Head of caudate nucleus (tissue), 42 donors: ENCODE results near the gene ZFYVE27.
"Not testable (repeated sequence)": the region's sequence is repeated elsewhere in the genome, so short reads cannot be mapped to it uniquely, and the experiment has no call there.

Source experiments
- DNase-seq, 42 donors: peaks; one replicate each; pipeline versions ENCODE4 v3.0.0 to v3.0.0-alpha.2; 2020 to 2021; ENCODE audit warnings: mixed read lengths in 7 of 42
- intact Hi-C: fragments of 100-400 bp; cut with DNase I; formaldehyde crosslinking; loops from one replicate; pipeline ENCODE4 v1.15.0; 2022

Gene ZFYVE27, protein sequence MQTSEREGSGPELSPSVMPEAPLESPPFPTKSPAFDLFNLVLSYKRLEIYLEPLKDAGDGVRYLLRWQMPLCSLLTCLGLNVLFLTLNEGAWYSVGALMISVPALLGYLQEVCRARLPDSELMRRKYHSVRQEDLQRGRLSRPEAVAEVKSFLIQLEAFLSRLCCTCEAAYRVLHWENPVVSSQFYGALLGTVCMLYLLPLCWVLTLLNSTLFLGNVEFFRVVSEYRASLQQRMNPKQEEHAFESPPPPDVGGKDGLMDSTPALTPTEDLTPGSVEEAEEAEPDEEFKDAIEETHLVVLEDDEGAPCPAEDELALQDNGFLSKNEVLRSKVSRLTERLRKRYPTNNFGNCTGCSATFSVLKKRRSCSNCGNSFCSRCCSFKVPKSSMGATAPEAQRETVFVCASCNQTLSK

DNA sequence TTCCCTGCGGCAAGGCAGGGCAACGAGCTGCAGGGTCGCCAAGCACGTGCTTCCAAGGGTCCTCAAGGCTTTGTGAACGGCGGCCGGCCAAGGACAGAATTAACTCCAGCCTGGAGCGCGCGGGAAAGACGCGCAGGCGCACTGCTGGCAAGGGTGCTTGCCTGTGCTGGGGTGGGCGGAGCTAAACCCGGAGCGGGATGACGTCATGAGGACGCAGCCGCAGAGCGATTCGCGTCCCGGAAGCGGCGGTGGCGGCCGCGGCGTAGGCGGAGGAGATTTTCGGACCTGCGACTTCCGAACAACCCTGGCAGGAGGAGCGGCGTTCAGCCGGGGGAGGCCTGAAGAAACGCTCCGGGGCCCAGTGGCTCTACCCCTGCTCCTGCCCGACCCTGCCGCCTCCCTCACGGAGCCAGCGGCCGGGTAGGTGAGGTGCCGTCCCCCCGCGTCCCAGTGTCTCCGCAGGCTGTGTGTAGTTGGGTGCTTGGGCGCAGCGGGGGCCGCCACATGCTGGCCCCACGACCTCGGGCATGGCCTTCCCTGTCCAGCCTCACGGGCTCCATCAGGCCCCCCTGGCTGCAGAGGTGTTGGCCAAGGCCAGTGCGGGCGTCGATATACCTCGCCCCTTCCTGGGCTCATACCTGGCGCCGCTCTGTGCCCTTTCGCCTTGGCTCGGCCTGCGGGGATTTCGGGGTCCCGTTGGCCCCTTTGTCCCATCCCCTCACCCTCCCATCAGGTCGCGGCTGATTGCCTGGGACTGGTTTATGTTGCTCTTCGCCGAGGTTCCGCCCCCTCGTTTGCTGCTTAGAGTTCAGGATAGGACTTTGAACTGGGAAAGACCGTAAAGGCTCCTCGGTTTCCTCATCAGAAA lies at the start of gene ZFYVE27:
Gene ZFYVE27, plus strand, starts transcription at position 227 of the 868 bp plus-strand sequence. CDS start 1,350 bp downstream, outside the sequence.
- intact Hi-C loops: loop anchor here (10.0 kb wide), 1 partner anchor 52 kb away; the partner anchor contains the start of gene AVPI1
- peak; percentile 88 to 98 (median 95) for DNase-seq

- intact Hi-C loops: loop anchor here (10.0 kb wide), 1 partner anchor 47 kb away; the partner anchor contains the start of gene ZFYVE27
- DNase-seq: no peak
Observed at GRCh38 chr10:97687785-97688781, 48.8 kb upstream of the ZFYVE27 start.

- DNase-seq: no peak
- intact Hi-C loops: loop anchor here (10.0 kb wide), 1 partner anchor 45 kb away; the partner anchor contains the start of gene ZFYVE27
Observed at GRCh38 chr10:97689559-97690020, 47.3 kb upstream of the ZFYVE27 start.

DNA sequence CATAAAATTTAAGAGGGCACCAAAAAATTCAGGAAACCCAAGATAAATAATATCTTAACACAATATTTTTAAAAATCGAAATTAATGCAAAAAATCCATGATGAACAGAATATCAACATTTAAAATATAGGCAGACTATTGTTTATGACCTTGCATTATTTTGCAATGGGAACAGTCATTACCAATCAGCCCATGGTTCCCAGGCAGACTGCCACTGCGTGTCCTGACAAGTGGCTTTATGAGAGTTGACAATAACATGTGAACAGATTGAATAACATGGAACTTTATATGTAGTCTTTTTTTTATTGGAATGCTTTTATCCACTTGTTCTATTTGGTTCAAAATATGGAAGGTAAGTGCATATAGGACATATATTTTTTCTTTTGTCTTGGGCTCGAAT lies 46.8 kb upstream of the ZFYVE27 start:
- no peak for DNase-seq
- intact Hi-C loops: no loop called here

GRCh38 chr10:97698072-97698655 lies 38.8 kb upstream of the ZFYVE27 start:
- intact Hi-C loops, DNase-seq: not testable (repeated sequence)

DNA sequence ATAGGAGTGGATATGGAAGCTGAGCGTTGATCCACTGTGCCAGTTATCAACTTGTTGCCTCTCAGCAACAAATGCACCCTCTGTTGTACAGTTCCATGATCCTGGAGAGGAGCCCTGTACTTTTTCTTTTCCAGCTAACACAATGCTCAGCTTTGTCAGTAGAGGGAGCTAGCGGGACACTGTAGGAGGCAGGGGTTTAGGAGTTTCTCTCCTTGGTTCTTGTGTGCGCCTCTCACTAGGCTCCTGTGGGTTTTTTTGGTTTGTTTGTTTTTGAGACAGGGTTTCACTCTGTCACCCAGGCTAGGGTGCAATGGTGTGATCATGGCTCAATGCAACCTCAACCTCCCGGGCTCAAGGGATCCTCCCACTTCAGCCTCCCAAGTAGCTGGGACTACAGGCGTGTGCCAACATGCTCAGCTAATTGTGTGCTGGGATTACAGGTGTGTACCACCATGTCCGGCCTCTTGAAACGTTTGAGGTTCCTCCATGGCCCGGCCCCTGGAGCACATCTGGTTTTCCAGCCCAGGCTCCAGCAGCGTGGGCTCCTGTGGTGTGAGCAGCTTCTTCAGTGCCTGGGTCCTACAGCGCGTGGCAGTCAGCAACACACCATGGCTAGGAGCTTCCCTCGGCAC lies 35.4 kb upstream of the ZFYVE27 start:
- DNase-seq: peak in 33 of 42 donors; percentile 33 to 87 (median 68)
- intact Hi-C loops: no loop called here

DNA sequence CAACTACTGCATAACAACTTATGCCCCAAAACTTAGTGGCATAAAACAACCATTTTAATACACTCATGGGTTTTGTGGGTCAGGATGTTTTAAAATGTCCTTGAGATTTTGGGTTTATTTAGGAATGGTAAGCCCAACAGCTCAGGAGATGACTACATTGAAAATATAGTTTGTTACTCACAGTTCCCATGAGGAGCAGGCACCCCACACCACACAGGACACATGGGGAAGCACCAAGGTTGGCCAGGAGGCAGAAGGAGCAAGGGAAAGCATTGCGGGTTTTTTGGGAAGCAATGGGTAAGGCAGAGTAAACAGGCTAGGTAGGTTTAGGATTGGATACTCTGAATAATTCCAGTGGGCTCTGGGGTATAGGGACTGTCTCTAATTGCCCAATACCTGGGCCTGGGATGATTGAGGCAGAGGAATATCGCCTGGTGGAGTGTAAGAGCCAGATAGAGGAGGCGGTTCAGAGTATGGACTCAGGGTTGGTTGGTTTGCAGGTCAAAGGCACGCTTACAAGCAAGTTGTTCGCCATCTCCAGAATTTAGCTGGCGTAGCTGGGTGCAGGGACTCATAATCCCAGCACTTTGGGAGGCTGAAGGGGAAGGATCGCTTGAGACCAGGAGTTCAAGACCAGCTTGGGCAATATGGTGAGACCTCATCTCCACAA lies 33.4 kb upstream of the ZFYVE27 start:
- intact Hi-C loops: no loop called here
- no peak for DNase-seq

GRCh38 chr10:97704341-97704740 lies 32.6 kb upstream of the ZFYVE27 start:
- no peak for DNase-seq
- intact Hi-C loops: no loop called here

GRCh38 chr10:97705006-97705670 lies 31.8 kb upstream of the ZFYVE27 start:
- DNase-seq: no peak
- intact Hi-C loops: no loop called here

DNA sequence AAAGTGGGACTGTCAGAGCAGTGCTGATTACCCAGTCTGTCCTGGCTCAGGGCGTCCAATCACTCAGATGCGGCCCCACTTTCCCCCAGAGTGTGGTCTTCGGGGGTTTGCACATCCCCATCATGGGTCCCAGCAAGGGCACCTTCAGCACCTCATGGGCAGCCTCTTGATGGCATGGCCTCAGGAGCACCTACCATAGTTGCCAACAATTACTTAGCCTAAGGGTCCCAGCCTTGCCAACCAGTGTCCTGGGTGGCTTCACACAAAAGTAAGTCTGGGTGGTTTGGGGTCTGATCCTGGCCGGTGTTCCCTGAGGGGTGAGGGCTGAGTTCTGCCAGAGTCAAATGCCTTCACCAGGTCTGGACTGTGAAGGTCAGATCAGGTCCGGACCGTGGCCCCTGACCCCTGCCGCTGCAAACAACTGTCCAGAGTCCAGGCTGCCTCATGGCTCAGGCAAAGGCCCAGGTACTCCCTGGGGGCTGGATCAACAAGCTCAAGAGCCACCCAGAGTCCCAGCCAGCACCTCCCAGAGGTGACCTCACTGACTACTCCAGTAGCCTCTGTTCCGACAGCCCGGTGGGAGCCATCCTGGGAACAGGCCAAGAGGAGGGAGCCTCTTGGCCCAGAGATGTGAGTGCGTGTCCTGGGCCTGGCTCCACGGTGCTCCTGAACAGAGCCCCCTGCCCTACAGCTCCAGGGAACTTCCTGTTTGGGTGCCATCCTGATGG lies 29.6 kb upstream of the ZFYVE27 start:
- intact Hi-C loops: no loop called here

GRCh38 chr10:97708167-97708566 lies 28.8 kb upstream of the ZFYVE27 start:
- DNase-seq: no peak
- intact Hi-C loops: no loop called here

More for the DNA sequence above, 29.6 kb upstream of the ZFYVE27 start:
- DNase-seq: no peak

- DNase-seq: peak in 41 of 42 donors; percentile 39 to 86 (median 69)
- intact Hi-C loops: no loop called here
Observed at GRCh38 chr10:97708976-97709946, 27.7 kb upstream of the ZFYVE27 start.

- intact Hi-C loops: loop anchor here (2.0 kb wide), 1 partner anchor 19 kb away; no protein-coding TSS in a partner anchor
- no peak for DNase-seq
Observed at GRCh38 chr10:97711640-97712572, 25.0 kb upstream of the ZFYVE27 start.
